HG03280 (cell line): ENCODE data around the gene SPON1.
"Not testable (repeated sequence)": the region's sequence is repeated elsewhere in the genome, so short reads cannot be mapped to it uniquely, and the experiment has no call there.

Experiments
- ATAC-seq: cut with Tn5 transposase; IDR thresholded peaks from one replicate; pipeline ENCODE4 v1.9.1; 2021; ENCODE audit warnings: mild to moderate bottlenecking, moderate library complexity; ENCODE audit not compliant: unreplicated experiment

Gene SPON1

DNA sequence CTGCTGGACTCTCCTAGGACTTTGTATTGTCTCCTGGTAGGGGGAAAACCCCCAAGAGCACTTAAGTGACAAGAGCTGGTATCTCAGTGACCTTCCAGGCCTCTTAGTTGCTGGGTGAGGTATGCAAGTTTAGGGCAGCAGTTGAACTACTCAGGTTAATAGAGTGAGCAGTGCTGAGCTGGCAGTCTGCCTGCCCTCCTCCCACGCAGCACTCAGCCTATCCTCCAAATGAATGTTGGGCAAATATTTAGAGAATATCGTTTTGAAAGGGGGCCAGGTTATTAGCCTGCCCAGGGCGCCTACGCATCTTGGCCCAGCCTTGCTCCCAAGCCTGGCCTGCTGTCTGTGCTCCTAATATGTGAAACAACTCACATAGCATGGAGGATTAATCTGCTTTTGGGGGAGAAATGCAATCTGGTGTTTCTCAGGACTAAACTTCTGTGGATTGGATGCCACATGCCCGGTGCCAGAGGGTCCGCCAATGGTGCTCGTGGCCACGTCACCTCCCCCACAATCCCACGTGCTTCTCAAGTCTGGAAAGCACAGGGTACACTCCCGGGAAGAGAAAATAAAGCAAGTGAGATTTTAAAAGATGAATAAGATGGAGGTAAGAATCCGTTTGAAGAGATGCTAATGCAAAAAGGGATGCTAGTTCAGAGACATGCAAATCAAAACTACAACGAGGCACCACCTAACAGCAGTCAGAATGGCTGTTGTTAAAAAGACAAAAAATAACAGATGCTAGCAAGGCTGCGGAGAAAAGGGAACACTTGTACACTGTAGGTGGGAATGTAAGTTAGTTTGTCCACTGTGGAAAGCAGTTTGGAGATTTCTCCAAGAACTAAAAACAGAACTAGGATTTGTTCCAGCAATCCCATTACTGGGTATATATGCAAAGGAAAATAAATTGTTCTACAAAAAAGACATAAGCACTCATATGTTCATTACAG, 67.7 kb downstream of the SPON1 start:
- no peak for ATAC-seq

DNA sequence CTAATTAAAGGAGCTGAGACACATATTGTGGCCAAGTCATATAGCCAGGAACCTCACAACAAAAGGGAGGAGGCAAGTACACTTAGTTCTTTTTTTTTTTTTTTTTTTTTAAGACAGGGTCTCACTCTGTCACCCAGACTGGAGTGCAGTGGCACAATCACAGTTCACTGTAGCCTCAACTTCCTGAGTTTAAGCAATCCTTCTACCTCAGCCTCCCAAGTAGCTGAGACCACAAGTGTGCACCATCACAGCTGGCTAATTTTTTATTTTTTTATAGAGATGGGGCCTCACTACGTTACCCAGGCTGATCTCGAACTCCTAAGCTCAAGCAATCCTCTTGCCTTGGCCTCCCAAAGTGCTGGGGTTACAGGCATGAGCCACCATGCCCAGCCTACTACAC, 73.0 kb downstream of the SPON1 start:
- not testable (repeated sequence) for ATAC-seq

DNA sequence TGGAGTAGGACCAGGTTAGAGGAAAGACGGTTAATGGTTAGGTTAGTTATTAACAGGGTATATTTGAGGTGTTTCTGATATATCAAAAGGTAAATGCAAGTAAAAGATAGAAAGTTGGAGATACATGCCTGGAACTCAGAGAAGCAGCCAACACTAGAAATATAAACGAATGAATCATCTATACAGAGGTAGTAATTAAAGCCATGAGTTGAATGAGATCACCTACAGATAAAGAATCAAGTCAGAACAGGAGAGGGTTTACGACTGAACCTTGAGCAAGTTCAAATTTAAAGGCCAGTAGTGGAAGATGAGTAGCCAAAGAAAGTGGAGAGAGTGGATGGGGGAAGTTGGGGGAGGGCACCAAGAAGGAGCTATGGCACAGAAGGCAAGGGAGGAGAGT, 73.9 kb downstream of the SPON1 start:
- ATAC-seq: no peak

DNA sequence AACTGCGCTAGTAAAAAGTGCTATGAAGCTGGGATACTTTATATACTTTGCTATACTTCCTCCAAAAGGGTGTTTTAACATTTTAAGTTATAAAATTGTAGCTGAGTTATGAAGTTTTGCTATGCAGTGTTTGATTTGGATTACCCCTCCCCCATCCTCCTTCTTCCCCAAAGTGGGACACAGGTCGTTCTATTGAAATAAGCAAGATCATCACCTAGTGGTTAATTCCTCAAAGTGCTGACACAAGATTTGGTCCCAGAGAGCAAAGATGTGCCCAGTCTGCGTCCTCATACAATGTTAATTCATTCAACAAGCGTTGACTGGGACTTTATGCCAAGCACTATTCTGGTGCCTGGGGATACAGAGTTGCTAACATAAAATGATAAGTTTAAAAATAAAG, 78.5 kb downstream of the SPON1 start:
- ATAC-seq: no peak

DNA sequence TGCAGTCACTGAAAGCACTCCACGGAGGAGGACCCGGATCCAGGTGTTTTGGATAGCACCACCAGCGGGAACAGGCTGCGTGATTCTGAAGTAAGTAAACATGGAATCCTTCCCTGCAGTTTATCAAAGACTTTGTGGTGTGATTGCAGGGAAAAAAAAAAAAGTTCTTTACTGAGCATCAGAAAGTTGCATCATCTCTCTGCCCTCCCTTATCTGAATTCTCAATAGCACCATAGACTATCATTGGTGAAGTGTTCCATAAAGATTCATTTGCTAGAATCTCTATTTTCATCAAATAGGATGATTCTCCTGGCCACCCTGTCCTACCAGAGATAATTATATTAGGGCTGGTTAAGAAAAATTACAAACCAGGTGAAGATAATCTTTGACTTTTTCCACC, 79.0 kb downstream of the SPON1 start:
- ATAC-seq: no peak

DNA sequence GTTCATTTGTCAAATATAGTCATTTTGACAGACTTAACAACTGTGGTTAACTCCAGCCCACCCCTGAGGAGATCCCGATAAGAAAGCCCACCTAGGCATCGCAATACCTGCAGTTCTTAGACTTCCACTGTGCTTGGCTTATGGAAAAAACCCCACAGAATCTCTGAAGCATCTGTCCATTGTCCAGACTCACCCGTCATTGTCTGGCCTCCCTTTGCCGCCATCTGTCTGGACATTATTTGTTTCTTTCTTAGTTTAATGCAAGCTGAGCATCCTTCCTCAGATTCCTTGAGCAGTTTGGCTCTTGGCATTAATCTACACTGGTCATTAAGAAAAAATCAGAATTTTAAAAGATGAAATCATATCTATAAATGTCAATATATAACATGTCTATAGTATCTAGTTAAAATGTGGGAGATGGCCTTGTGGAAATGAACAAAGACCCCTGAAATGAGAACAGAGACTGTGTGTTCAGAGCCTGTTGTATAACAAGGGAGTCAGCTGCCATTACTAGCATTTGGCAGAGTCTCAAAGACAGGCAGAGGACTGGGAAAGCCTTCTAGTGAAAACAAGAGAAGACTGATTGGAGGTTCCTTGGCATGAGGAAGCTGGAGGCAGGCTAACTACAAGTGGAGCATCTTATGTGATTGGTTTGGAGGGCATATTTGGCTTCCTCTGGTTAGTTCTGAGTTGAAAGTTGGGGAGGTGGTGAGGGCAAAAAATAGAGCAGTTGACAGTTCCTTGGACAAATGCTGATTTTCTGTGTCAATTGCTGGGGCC, 80.4 kb downstream of the SPON1 start:
- ATAC-seq: no peak

DNA sequence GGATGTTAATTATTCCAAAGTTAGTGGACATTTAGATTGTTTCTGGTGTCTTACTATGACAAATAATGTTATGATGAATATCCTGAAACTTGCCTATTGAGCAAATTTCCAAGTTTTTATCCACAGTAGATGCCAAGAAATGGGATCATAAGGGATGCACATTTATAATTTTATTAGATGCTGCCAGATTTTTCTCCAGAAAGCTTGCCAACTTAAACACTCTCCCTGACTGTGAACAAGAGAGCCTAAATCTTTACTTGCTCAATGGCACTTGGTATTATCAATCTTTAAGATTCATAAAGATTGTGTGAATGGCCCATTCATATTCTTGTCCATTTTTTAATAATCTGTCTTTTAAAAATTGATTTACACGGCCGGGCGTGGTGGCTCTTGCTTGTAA, 82.4 kb downstream of the SPON1 start:
- ATAC-seq: no peak

DNA sequence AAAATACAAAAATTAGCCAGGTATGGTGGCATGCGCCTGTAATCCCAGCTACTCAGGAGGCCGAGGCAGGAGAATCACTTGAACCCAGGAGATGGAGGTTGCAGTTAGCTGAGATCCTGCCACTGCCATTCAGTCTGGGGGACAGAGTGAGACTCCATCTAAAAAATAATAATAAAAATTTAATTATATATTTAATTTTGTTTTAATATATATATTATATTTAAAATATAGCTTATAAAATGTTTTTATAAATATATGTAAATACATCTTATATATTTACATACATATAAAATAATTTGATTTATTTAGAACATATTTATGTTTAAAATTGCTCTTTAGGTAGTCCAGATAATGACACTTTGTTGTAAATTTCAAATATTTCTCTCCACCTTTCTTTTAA, 82.9 kb downstream of the SPON1 start:
- no peak for ATAC-seq

DNA sequence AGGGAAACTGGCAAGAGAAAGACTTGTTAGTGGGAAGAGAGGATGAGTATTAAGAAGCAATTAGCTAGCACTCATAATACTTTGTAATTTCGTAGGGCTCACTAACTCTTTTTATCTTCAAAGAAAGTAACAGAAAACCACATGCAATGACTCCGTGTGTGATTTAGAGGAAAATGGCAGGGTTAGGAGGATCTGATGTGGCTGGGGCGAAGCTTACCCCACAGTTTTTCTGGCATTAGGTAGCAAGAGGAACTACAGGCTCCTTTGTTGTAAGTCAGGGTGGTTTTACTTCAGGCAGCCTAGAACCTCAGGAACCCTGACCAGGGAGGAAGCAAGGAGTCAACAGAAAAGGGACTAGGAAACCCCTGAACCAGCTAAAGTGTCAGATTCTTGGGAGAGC, 89.7 kb downstream of the SPON1 start:
- no peak for ATAC-seq

DNA sequence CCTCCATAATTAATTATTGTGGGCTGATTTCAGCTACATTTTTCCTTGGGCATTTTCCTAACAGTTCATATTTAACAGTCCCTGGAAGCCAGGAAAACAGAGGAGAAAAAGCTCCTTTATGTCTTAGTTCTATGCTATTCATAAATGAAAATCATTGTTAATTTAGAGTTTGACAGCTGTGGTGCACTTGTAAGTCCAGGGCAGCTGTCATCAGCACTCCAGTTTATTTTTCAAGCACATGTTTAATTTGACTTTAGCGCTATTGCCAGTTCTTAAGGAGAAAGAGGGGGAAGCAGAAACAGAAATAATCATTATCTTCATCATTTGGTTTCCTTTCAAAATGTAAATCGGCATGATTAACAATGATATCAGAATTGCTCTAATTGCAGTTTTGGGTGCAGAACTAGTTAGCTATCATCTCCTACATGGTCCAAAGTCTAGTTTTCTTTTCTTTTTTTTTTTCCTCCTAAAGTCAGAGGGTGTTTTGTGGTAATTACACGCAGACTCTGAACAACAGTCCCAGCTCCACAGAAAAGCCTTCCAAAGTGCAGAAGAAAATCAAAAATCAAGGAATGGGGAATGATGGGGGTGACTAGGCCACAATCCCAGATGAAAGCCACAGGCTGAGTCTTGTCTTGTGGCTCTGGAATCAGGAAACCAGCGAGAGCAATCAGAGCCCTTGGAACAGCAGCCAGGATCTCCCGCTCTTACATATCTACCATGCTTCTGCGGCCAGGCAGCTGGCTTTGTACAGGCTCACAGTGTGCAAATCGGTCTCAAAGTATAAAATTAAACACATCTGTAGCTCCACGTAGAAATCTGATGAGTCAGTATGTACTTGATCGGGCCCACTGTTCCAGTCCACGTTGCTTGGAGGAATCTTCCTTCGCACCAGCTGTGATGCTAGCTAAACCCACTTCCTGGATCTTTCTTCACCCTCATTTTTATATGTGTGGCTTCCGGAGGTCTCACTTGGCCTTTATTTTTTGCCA, 91.9 kb downstream of the SPON1 start:
- no peak for ATAC-seq

DNA sequence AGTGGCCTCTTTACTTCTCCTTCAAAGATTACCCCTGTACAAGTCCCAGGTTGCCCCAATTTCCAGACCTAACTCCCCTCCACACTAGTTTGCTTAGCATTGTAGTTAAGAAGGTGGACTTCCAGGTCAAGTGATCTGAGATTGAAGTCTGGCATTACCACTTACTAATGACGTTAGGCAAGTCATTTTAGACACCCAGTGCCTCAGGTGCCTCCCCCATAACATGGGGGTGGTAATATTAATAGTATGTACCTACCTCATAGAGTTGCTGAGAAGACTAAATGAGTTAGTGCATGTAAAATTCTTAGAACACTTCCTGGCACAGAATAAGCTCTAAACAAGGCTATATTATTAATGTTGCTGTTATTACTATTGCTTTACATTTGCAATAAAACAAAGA, 93.4 kb downstream of the SPON1 start:
- ATAC-seq: no peak

DNA sequence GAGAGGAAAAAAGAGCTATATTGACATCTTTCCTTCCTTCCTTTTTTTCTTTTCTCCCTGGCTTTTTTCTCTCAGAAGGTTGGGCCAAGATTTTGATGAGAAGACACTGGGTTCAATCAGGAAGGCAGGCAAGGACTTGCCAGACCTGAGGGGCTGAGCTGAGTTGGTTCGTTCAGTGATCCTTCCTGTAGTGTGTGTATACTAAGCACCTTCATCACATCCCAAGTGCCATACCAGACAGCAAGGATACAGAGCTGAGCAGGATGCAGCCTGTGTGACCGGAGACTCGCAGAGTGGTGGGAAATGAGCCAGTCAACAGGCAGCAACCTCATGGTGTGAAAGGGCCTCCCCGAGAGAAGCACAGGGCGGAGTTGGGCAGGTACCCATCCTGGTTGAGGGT, 95.5 kb downstream of the SPON1 start:
- ATAC-seq: no peak

DNA sequence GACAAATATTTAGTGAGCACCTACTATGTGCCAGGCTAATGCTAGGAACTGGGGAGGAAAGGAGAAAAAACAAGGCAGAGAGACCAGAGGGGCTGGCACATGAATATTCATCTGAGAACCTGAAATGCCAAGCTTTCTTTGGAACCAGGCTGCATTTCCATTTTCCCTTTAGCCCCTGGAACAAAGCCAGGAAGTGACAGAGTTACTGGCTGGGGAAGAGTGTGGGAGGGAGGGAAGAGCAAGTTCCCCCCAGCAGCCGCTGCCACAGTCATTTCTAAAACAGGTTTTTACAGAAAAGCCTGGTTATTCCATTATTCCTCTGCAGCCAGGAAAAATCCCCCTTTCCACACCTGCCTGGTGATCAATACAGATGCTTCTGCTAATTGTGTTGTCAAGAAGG, 97.0 kb downstream of the SPON1 start:
- ATAC-seq: no peak

DNA sequence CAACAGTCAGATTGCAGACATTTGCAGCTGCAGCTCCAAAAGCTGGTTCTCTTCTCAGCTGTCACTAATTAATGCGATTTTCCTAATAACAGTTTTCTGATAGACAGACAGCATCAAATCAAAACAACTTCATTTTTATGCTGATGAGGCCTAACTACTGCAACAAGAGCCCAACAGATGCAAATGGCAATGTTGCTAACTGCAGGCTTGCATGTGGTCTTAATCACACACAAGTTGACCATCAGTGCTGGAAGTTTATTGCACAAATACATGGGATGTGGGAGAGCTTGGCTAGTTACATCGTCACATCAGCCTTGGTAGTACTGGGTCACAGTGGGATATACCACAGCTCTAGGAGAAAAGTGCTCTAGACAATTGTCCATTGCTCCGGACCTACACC, 99.2 kb downstream of the SPON1 start:
- ATAC-seq: no peak

DNA sequence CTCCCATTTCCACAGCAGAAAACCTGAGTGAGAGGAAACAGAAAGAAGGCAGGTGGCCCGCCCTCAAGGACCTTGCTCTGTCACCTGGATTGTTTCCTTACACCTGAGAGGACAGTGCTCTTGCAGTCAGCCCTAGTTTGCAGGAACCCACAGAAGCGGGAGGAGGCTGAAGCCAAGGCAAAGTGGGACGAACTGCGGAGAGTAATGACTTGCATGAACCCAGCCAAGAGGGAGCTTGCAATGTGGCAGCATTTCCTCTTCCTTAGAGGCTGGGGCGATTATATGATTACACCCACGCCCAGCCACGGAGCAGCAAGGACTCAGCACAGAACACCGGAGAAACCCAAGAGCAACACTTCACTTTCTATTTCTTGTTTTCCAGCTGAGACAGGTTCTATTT, 102.6 kb downstream of the SPON1 start:
- no peak for ATAC-seq

DNA sequence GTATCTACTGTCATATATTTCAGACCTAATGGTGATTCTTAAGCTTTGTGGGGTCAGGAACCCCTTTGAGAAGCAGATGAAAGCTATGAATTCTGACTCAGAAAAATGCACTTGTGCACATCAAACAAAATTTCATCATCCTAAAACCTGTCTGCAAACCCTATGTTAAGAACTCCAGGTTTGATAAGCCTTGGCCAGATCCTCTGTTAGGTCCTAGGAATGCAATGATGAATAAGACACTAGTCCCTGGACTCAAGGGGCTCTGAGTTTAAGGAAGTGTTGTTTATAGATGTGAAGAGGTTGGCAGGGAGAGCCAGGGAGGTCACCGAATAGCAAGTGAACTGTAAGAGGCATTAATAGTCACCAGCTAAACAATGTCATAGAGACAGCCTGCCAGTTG, 103.2 kb downstream of the SPON1 start:
- no peak for ATAC-seq

DNA sequence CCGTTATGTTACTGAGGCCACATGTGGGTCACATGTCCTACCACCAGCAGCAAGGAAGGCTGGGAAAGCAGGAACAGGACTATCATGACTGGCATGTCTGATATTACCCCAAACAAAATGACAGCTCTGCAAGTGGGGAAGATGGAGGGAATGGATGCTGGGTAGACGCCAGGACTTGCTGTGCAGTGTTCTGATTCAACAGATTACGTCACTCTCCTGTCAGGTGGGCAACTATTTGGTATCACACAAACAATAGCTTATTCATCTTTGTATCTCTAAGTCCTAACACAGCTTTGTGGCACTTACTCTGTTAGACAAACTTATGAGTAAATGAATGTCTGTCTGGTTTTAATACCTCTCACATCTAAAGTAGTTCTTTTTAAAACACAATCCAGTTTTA, 105.2 kb downstream of the SPON1 start:
- ATAC-seq: no peak

DNA sequence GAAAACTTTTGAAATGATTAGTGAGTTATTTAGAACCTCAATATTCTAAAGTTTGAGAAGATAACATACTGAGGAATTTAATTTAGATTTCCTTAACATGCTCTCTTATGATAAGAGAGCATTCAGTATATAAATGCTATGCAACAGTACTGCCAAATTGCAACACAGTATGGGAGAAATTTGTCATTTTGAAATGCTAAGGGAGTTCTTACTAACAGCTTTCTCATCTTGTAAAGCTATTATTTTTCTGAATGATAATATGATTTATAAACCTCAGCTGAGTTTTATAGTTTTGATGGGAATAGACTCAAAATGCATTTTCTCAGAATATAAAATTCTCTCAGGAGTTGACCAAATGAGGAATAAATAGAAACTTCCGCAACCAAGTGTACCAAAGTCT, 108.4 kb downstream of the SPON1 start:
- ATAC-seq: no peak

DNA sequence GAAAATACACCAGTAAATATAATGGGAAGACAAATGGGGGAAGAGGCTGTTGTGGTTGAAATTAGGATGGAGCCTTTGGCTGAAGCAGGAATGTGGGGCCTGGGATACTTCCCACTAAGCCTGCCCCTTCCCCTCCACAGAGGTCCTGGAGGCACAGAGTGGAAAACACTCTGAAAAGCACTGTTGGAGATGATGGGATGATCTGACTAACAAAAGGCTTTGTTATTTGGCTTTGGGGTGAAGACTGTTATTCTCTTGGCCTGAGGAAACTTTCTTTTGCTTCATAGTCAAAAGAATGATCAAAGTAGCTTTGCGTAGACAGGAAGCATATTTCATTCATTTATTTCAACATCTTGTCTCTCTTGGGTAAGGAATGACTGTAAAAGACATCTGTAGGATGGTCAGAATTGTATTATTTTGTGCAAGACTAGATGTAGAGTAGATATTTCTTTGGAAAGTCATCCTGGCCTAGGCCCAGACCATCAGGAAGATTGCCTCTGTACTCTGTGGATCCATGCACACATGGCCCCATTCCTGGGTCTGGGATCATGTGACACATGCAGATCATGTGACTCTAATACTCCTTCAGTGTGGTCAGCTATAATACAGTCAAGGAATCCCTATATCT, 111.4 kb downstream of the SPON1 start:
- no peak for ATAC-seq
